CD14-positive monocyte (primary cell): ENCODE results near the gene NPR3. TPM values are rescaled to one million over a fixed set of nuclear protein-coding genes. Genes with fewer than 3 reads are reported as not detected.

Source experiments
- DNase-seq, 3 donors: peaks; one replicate each; pipeline ENCODE4 v3.0.0-alpha.2; 2011 to 2022
- H2AFZ ChIP-seq: 2 replicates; pipeline ENCODE4 v1.6.0; 2012; ENCODE audit warnings: mild to moderate bottlenecking, low read depth, low read length, inconsistent platforms; ENCODE audit not compliant: insufficient read depth, poor library complexity, severe bottlenecking
- H3K27ac ChIP-seq, 2 donors: 1 replicate in 1 of 2; 2 replicates in 1 of 2; pipeline ENCODE4 v1.5.1; 2012 to 2013; ENCODE audit warnings: low read length in 2 of 2, control low read depth in 1 of 2, inconsistent platforms in 1 of 2, low read depth in 1 of 2, mild to moderate bottlenecking in 1 of 2
- H3K27me3 ChIP-seq, 2 donors: one replicate each; pipeline versions ENCODE4 v1.6.0 to v1.6.1; 2011 to 2013; ENCODE audit warnings: low read length in 2 of 2; ENCODE audit not compliant: control insufficient read depth in 2 of 2, insufficient read depth in 2 of 2
- H3K36me3 ChIP-seq, 2 donors: replicated peaks in 1 of 2; 1 replicate in 1 of 2; 2 replicates in 1 of 2; pipeline versions ENCODE4 v1.5.1 to v1.6.1; 2012 to 2013; ENCODE audit warnings: low read length in 2 of 2, control low read depth in 1 of 2, inconsistent platforms in 1 of 2, mild to moderate bottlenecking in 1 of 2; ENCODE audit not compliant: insufficient read depth in 2 of 2, control insufficient read depth in 1 of 2
- H3K4me1 ChIP-seq, 2 donors: 1 replicate in 1 of 2; 2 replicates in 1 of 2; pipeline versions ENCODE4 v1.5.1 to v1.6.1; 2012 to 2013; ENCODE audit warnings: low read length in 2 of 2, control low read depth in 1 of 2, inconsistent platforms in 1 of 2, mild to moderate bottlenecking in 1 of 2, moderate library complexity in 1 of 2; ENCODE audit not compliant: insufficient read depth in 2 of 2, control insufficient read depth in 1 of 2
- H3K4me2 ChIP-seq: replicated peaks from 2 replicates; pipeline ENCODE3; 2012; ENCODE audit warnings: low read length, moderate library complexity, mild to moderate bottlenecking; ENCODE audit not compliant: poor library complexity, severe bottlenecking; ENCODE audit errors: extremely low read depth
- H3K4me3 ChIP-seq, 3 experiments: fragments of 200-600 bp in 1 of 3; sonication (generic) in 1 of 3; replicated peaks in 1 of 3; 1 replicate in 2 of 3; 2 replicates in 1 of 3; pipeline ENCODE4 v1.5.1; 2011 to 2013; ENCODE audit warnings: low read length in 3 of 3, mild to moderate bottlenecking in 3 of 3, control low read depth in 2 of 3, low read depth in 2 of 3, inconsistent platforms in 1 of 3, moderate library complexity in 1 of 3
- H3K79me2 ChIP-seq: 2 replicates; pipeline ENCODE4 v1.6.0; 2012; ENCODE audit warnings: mild to moderate bottlenecking, control low read depth, inconsistent platforms, low read length, moderate library complexity; ENCODE audit not compliant: insufficient read depth
- H3K9ac ChIP-seq: 2 replicates; pipeline ENCODE4 v1.6.0; 2017; ENCODE audit warnings: low read length, mild to moderate bottlenecking; ENCODE audit not compliant: insufficient read depth, poor library complexity, severe bottlenecking
- H3K9me3 ChIP-seq, 2 donors: replicated peaks in 1 of 2; 1 replicate in 1 of 2; 2 replicates in 1 of 2; pipeline versions ENCODE4 v1.5.1 to v1.6.1; 2012 to 2013; ENCODE audit warnings: low read length in 2 of 2, control low read depth in 1 of 2; ENCODE audit not compliant: control insufficient read depth in 1 of 2, insufficient read depth in 1 of 2
- H4K20me1 ChIP-seq: 2 replicates; pipeline ENCODE4 v1.6.0; 2012; ENCODE audit warnings: mild to moderate bottlenecking, low read length, control low read depth, moderate library complexity; ENCODE audit not compliant: insufficient read depth
- H3K27ac Mint-ChIP-seq, 7 donors: one replicate each; pipeline ENCODE4 v1.8.0; 2020; ENCODE audit warnings: mild to moderate bottlenecking in 7 of 7, mixed read lengths in 7 of 7, moderate library complexity in 6 of 7, inconsistent platforms in 2 of 7
- H3K27me3 Mint-ChIP-seq, 3 donors: one replicate each; pipeline ENCODE4 v1.8.0; 2021 to 2022; ENCODE audit warnings: low read depth in 3 of 3, mild to moderate bottlenecking in 3 of 3, mixed read lengths in 3 of 3, moderate library complexity in 3 of 3, inconsistent platforms in 1 of 3
- H3K36me3 Mint-ChIP-seq, 2 donors: one replicate each; pipeline ENCODE4 v1.8.0; 2020; ENCODE audit warnings: mixed read lengths in 2 of 2, inconsistent platforms in 1 of 2, mild to moderate bottlenecking in 1 of 2
- H3K4me1 Mint-ChIP-seq: one replicate; pipeline ENCODE4 v1.8.0; 2020; ENCODE audit warnings: mild to moderate bottlenecking, mixed read lengths
- H3K4me3 Mint-ChIP-seq, 2 donors: one replicate each; pipeline ENCODE4 v1.8.0; 2020; ENCODE audit warnings: mild to moderate bottlenecking in 2 of 2, mixed read lengths in 2 of 2, moderate library complexity in 1 of 2
- H3K9me3 Mint-ChIP-seq, 7 donors: one replicate each; pipeline ENCODE4 v1.8.0; 2020 to 2022; ENCODE audit warnings: mixed read lengths in 7 of 7, mild to moderate bottlenecking in 6 of 7, moderate library complexity in 6 of 7, inconsistent platforms in 2 of 7
- WGBS: methylation state at CpG from one replicate; pipeline ENCODE4 v1.1.5; 2013; ENCODE audit warnings: missing lambda C conversion rate; ENCODE audit not compliant: insufficient coverage; 5-methylcytosine and 5-hydroxymethylcytosine counted together
- intact Hi-C, 2 donors: fragments of 100-400 bp; cut with micrococcal nuclease; formaldehyde crosslinking; loops; one replicate each; pipeline versions ENCODE4 v1.15.0 to v1.15.1; 2023
- polyA plus RNA-seq, 3 donors: library from polyadenylated mRNA; depleted of rRNA in 1 of 3; unstranded in 2 of 3; stranded (reverse) in 1 of 3; fragments of 300-500 nt in 2 of 3; fragments of >200 nt in 1 of 3; fragmentation: Illumina TruSeq in 2 of 3; gene quantifications; 1 replicate in 2 of 3; 2 replicates in 1 of 3; pipeline ENCODE4 v1.2.3, GENCODE V29; 2012 to 2021
- TF ChIP-seq, protein P1 (sequence below): fragments of 200-600 bp; IDR thresholded peaks from one replicate; pipeline ENCODE4 v1.8.0; 2022; ENCODE audit warnings: antibody characterized with exemption, mild to moderate bottlenecking

The NPR3 gene
- polyA plus RNA-seq, 3 donors = not detected

DNA sequence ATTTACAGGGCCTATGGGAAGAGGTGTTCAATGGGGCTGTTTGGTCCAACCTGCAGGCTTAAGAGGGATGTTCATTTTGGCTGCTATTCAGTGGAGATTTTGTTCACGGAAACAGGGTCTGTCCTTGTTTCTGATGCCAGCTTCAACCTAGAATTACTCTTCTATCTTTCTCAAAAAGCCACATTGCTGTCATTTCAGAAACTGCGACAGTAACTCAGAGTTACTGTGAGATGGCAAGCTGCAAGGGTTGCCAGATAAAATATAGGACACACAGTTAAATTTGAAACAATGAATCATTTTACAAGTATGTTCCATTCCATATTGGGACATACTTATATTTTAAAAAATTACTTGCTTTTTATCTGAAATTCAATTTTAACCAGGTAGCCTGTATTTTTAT lies 128.0 kb downstream of the NPR3 start:
- Histone ChIP-seq H2AFZ (no peak overlapping the region), H3K4me1 (no peaks in the 10 kb centered on the region), H3K36me3 (no peaks in the 10 kb centered on the region), H3K4me2 (no peak overlapping the region), H3K27me3 (no peaks in the 10 kb centered on the region), H3K4me3 (no peak overlapping the region), H3K79me2 (no peaks in the 10 kb centered on the region), H3K27ac (no peak overlapping the region), H3K9ac (no peak overlapping the region), H3K9me3 (no peaks in the 10 kb centered on the region), H4K20me1 (no peaks in the 10 kb centered on the region)
- peaks cover 2% of the 10 kb centered on the region for H3K4me1 Mint-ChIP-seq
- intact Hi-C loops = no loop called here
- no peak overlapping the region for H3K27ac Mint-ChIP-seq
- H3K36me3 Mint-ChIP-seq = no peaks in the 10 kb centered on the region
- H3K27me3 Mint-ChIP-seq = peaks cover 0 to 2% (median 0%) of the 10 kb centered on the region in 3 donors
- peaks cover 0 to 3% (median 0%) of the 10 kb centered on the region in 7 donors for H3K9me3 Mint-ChIP-seq
- DNase-seq = no peak
- TF ChIP-seq, protein P1, sequence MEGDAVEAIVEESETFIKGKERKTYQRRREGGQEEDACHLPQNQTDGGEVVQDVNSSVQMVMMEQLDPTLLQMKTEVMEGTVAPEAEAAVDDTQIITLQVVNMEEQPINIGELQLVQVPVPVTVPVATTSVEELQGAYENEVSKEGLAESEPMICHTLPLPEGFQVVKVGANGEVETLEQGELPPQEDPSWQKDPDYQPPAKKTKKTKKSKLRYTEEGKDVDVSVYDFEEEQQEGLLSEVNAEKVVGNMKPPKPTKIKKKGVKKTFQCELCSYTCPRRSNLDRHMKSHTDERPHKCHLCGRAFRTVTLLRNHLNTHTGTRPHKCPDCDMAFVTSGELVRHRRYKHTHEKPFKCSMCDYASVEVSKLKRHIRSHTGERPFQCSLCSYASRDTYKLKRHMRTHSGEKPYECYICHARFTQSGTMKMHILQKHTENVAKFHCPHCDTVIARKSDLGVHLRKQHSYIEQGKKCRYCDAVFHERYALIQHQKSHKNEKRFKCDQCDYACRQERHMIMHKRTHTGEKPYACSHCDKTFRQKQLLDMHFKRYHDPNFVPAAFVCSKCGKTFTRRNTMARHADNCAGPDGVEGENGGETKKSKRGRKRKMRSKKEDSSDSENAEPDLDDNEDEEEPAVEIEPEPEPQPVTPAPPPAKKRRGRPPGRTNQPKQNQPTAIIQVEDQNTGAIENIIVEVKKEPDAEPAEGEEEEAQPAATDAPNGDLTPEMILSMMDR = no peak
- H3K4me3 Mint-ChIP-seq = no peak overlapping the region
- no CpG with 5 or more reads among the region's 2 CpGs for WGBS

DNA sequence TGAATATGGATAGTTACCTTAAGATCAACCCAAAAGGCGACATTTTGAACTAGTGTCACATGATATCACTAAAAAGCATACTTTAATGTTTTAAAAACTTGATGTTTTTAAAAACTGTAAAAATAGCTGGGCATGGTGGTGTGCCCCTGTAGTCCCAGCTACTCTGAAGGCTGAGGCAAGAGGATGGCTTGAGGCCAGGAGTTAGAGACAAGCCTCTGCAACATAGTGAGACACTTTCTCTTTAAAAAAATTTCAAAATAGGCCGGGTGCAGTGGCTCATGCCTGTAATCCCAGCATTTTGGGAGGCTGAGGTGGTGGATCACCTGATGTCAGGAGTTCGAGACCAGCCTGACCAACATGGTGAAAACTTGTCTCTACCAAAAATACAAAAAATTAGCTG lies 129.5 kb downstream of the NPR3 start:
- Mint-ChIP-seq H3K4me3 (no peak overlapping the region), H3K4me1 (peaks cover 2% of the 10 kb centered on the region), H3K27me3 (peaks cover 0 to 2% (median 0%) of the 10 kb centered on the region in 3 donors), H3K36me3 (no peaks in the 10 kb centered on the region), H3K27ac (no peak overlapping the region), H3K9me3 (peaks cover 0 to 2% (median 0%) of the 10 kb centered on the region in 7 donors)
- no peak for DNase-seq
- no peaks in the 10 kb centered on the region for H4K20me1 ChIP-seq
- no CpG with 5 or more reads among the region's 3 CpGs for WGBS
- H3K4me1 ChIP-seq = no peaks in the 10 kb centered on the region
- no peak overlapping the region for H3K4me2 ChIP-seq
- no peak overlapping the region for H3K4me3 ChIP-seq
- no peak overlapping the region for H3K27ac ChIP-seq
- H3K9ac ChIP-seq = no peak overlapping the region
- no peaks in the 10 kb centered on the region for H3K79me2 ChIP-seq
- no peak overlapping the region for H2AFZ ChIP-seq
- no peaks in the 10 kb centered on the region for H3K36me3 ChIP-seq
- no peaks in the 10 kb centered on the region for H3K27me3 ChIP-seq
- intact Hi-C loops = no loop called here
- no peaks in the 10 kb centered on the region for H3K9me3 ChIP-seq
- TF ChIP-seq, protein P1 = no peak

Other genes starting within 250 kb of the NPR3 start
- 100 to 1,000 TPM in 2 of 3 donors, 10 to 100 TPM in 1; 74.3 to 454 (median 399) TPM for gene SUB1, start 125.8 kb upstream of the NPR3 start, polyA plus RNA-seq